GM12891 (cell line): Measurements from ENCODE around the gene RUSF1.

Source experiments
- POLR2A ChIP-seq: IDR thresholded peaks from 2 replicates; pipeline ENCODE4 v1.6.1; 2011; ENCODE audit warnings: low read depth, low read length, control low read depth
- POLR2AphosphoS5 ChIP-seq: IDR thresholded peaks from 2 replicates; pipeline ENCODE4 v1.6.1; 2011; ENCODE audit warnings: low read depth, low read length, control low read depth
- TAF1 ChIP-seq: IDR thresholded peaks from 2 replicates; pipeline ENCODE4 v1.6.1; 2011; ENCODE audit warnings: low read depth, low read length, control low read depth

GRCh38 chr16:31484491-31485171 lies 23.6 kb downstream of the RUSF1 start:
- TF ChIP-seq TAF1 (no peak), POLR2A (no peak), POLR2AphosphoS5 (no peak)
